ENCODE measurements around the gene EDC4.
A peak's percentile ranks its signal among the peaks of the same experiment; 100 is the strongest.
"Not testable (repeated sequence)": the region's sequence is repeated elsewhere in the genome, so short reads cannot be mapped to it uniquely, and the experiment has no call there.

EDC4 gene

GRCh38 chr16:67907397-67908180, 34.7 kb downstream of the EDC4 start:
- no peak for ATAC-seq

GRCh38 chr16:67909056-67909742, 36.3 kb downstream of the EDC4 start:
- ATAC-seq (no peak), DNase-seq (no peak)

More at GRCh38 chr16:67907397-67908180, 34.7 kb downstream of the EDC4 start:
- DNase-seq = no peak

GRCh38 chr16:67910158-67910557, 37.3 kb downstream of the EDC4 start:
- peak; percentile 42 for DNase-seq
- ATAC-seq = peak; percentile 70

GRCh38 chr16:67914758-67915495, 42.1 kb downstream of the EDC4 start:
- ATAC-seq (no peak), DNase-seq (no peak)

DNA sequence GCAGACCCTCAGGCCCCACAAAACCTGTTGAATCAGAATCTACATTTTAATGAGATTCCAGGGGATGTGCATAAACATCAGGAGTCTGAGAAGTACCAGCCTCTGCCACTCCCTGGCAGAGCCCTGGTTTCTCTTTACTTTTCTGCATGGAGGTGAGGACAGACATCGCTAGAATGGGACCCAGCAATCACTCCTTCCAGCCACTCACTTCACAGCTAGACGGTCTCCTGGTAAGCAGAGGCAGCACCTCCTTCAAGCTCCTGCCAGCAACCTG, 42.6 kb downstream of the EDC4 start:
- ATAC-seq, DNase-seq: not testable (repeated sequence)

DNA sequence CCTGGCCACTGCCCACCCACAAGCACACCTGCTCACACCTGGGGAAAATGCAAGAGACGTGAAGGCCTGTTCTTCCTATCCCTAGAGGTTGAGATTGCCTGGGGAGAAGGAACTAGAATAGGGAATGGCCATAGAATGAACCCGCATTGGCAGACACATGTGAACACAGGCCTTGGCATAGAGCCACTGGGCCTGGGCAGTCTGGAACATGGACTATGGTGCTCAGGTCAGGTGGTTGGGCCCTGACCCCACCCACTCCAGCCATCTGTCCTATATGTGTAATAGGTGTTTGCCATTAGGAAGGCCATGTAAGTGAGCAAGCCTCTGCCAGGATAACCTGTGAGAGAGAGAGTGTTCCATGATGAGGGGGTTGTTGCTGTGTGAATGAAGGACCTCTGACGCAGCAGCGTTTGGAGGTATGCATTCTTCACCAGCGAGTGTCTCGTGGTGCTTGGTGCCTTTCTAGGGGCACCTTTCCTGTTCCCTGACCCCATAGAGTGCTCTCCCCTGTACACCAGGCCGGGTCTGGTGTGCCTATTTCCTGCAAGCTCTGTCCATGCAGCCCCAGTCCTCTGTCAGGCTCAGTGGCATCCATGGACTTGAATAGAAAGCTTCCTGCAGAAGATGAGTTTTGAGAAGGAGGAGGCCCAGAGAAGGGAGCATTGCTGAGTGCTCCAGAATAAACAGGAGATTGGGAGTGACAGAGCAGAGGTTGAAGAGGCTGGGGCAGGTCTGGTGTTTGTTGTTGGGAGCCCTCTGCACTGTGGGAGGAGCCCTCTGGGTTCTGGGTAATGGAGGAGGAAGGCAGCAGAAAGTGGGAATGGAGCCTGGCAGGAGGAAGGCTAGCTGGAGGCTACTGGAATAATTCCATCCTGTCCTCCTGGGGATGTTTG, 43.2 kb downstream of the EDC4 start:
- no peak for DNase-seq
- no peak for ATAC-seq

DNA sequence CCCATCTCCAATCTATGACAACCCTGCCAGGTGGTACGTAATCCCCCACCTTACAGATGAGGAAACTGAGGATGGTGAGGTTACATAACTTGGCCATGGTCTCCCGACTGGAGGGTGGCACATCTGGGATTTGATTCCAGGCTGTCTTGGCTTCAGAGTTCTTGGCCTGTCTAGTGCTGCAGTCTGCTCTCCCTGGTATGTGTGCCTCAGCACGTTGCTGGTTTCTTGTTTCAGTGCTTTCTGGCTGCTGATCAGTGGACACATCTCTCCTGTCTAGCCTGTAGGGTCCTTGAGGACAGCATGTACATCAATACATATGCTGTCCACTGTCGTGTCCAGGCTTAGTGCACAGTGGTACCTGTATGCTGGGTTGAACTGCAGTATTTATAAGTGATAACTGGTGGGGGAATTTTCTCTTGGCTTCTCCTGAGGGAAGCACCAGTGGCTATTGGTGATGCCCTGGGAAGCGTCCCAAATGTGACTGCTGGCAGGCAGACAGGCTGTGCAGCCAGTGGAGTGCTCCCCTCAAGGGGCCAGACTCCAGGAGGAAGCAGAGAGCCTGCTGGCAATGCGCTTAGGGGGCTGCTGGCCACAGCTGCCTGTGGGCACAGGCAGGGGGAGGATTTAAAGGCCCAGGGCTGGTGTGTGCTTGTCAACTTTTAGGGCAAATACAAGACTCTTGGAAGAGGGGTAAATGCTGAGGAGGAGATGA, 44.4 kb downstream of the EDC4 start:
- ATAC-seq (no peak), DNase-seq (no peak)

- peak; percentile 98 for ATAC-seq
- DNase-seq = peak; percentile 52
Observed at GRCh38 chr16:67917852-67918236, 45.0 kb downstream of the EDC4 start.

DNA sequence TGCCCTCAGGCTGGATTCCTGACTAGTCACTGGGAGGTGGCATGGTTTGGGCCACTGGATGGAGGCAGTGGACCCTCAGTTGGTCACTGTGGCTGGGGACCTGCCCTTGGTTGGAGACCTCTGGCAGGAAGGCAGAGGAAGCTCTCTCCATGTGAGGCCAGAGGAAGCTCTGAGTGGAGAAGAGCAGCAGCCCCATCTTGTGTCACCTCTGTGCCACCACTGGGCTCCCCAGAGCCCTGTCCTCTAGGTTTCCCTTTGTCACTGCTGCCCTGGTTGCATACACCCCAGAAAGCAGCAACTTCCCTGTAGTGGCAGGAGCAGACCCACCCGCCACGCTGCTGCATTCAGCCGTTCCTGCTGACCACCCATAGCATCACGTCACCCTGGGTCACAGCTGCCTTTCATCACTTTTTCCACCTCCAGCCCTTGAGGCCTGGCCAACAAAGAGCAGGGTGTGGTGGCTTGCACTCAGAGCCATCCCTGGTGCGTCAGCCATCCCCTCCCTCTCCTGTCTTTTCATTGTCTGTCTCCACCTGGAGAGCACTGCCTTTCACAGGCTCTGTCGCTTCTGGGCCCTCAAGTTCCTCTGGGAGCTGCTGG, 46.9 kb downstream of the EDC4 start:
- no peak for ATAC-seq
- no peak for DNase-seq

DNA sequence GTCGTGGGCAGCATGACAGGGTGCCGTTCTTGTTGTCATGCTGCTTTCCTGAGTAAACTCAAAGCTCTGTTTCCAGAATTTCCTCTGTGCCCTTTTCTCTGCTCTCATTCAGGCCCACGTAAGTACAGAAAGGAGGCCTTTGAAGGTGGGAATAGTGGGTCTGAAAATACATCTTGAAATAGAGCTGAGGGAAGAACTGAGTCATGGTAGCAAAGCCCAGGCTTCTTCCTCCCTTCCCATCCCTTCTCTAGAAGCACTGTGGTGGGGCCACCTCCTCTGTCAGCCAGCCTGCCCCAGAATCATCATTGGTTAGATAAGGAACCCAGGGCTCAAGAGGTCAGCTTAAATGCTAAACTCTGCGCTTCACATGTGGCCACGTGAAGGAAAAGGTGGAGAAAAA, 49.4 kb downstream of the EDC4 start:
- ATAC-seq = peak; percentile 59

GRCh38 chr16:67922740-67923139, 49.9 kb downstream of the EDC4 start:
- ATAC-seq = no peak
- DNase-seq = no peak

More for the DNA sequence above, 49.4 kb downstream of the EDC4 start:
- DNase-seq = no peak

DNA sequence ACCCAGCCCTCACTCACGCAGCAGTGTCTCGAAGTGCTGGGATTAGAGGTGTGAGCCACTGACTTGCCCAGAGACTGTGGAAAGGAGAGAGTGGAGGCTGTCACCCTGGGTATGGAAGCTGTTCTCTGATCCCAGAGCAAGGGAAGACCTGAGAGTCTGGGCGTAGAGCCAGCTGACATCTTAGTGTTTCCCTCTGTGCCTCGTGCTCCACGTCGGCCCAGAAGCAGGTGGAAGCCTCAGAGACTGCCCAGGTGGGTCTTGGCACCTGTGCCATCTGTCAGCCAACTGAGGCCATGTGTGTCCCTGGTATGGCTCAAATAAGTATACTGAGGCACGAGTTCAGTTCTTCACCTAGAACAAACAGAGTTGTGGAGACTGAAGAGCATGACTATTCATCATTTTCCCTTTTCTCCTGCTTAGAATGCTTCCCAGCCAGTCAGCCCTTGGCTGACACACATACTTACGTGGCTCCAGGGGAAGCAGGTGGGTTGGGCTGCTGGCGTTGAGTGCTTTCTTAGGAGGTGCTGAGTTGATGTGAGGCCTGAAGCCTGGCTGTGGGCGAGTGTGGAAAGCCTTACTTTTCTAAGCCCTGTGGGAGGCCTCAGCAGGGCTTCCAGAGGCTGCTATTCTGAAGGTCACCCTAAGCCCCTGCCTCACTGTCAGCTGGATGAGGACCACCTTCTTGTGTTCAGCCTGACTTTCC, 50.7 kb downstream of the EDC4 start:
- ATAC-seq (no peak), DNase-seq (no peak)

DNA sequence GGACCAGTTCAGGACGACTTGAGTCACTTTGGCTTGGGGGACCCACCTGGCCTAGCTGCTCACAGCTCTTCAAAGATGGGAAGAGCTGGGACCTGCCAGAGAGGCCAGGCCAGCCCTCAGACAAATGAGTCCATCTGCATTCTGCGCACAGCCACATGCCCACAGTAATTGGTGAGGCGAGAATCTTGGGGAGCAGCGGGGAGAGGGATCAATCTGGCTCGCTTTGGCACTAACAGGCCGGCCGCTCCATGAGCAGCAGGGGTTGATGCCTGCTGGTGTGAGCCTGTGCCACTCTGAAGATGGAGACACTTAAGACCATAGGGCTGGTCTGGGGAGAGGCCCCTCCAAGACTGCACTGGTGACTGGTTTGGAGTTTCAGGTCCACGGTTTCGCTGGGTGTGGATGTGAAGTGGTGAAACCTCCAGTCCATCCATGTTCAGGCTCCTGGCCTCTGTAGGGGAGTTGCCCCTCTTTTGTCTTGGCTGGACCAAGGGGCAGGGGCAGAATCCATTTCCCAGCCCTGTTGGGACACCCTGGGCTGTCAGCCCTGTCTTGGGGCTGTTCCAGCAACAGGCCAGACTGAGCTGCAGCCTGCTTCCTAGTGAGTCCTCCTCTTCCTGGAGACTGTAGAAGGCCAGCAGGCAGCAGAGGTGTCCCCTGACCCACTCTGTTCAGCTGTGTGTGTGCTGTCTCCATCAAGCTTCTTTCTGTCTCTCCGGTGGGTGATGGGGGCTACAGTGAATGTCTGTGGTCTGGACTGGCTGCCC, 51.5 kb downstream of the EDC4 start:
- ATAC-seq = no peak
- DNase-seq = no peak

GRCh38 chr16:67926181-67926750, 53.4 kb downstream of the EDC4 start:
- ATAC-seq (no peak), DNase-seq (no peak)

GRCh38 chr16:67927131-67927941, 54.5 kb downstream of the EDC4 start:
- DNase-seq = no peak
- ATAC-seq = no peak

DNA sequence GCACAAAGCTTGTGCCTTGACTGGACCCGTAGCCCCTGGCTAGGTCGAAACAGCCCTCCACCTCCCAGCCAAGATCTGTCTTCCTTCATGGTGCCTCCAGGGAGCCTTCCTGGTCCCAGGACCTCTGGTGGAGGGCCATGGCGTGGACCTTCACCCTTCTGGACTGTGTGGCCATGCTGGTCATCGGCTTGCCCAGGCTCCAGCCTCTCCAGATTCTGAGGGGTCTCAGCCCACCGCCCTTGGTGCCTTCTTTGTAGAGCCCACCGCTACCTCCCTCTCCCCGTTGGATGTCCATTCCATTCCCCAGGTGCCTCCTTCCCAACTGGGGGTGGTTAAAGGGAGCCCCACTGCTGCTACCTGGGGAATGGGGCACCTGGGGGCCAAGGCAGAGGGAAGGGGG, 55.3 kb downstream of the EDC4 start:
- DNase-seq (no peak), ATAC-seq (no peak)

DNA sequence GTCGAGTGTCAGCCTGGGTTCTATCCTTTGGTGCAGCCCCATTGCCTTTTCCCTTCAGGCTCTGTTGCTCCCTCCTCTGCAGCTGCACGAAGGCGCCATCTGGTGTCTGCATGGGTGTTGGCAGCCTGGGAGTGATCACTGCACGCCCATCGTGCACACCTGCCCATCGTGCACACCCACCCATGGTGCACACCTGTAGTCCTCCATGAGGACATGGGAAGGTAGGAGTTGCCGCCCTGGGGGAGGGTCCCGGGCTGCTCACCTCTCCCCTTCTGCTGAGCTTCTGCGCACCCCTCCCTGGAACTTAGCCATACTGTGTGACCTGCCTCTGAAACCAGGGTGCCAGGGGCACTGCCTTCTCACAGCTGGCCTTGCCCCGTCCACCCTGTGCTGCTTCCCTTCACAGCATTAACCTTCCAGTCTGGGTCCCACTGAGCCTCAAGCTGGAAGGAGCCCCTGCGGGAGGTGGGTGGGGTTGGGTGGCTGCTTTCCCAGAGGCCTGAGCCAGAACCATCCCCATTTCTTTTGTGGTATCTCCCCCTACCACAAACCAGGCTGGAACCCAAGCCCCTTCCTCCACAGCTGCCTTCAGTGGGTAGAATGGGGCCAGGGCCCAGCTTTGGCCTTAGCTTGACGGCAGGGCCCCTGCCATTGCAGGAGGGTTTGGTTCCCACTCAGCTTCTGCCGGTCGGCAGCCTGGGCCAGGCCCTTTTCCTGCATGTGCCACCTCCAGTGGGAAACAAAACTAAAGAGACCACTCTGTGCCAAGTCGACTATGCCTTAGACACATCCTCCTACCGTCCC, 55.9 kb downstream of the EDC4 start:
- ATAC-seq = peak; percentile 79
- DNase-seq = peak; percentile 85

GRCh38 chr16:67930191-67930590, 57.3 kb downstream of the EDC4 start:
- ATAC-seq = no peak
- DNase-seq = no peak
